K562 (cell line): Measurements from ENCODE around the gene MAD1L1. TPM values are rescaled to one million over a fixed set of nuclear protein-coding genes. Genes with fewer than 3 reads are reported as not detected.

ENCODE experiments used
- ATAC-seq: fragments of 200-7000 bp; cut with Tn5 transposase; 3 replicates; pipeline ENCODE4 v1.9.1; 2020; ENCODE audit warnings: moderate library complexity
- BruUV-seq: library from RNA; stranded (reverse); fragments of 400-500 nt; replicated peaks from 2 replicates; lab custom pipeline; 2021; lab: Mats Ljungman, UMichigan
- CTCF ChIA-PET: fragments of 300-600 bp; formaldehyde crosslinking; extraction: SDS; loops from one replicate; lab custom pipeline; 2021; ENCODE audit warnings: low intra/inter-chr PET ratio; lab: Yijun Ruan, JAX
- POLR2A ChIA-PET: fragments of 300-600, 350-650 bp; sonication (Branson Sonifier 250); formaldehyde crosslinking; extraction: SDS; loops from one replicate; lab custom pipeline; 2021; ENCODE audit warnings: antibody characterized with exemption, inconsistent platforms; lab: Yijun Ruan, JAX
- DNase-seq, 4 experiments: peaks; one replicate each; pipeline versions ENCODE4 v3.0.0 to v3.0.0-alpha.2; 2011 to 2018; ENCODE audit warnings: low spot score in 3 of 4, mixed read lengths in 3 of 4; ENCODE audit errors: extremely low read depth in 1 of 4
- FAIRE-seq: peaks from 2 replicates; lab custom pipeline; 2011; peaks lifted over from hg19 to GRCh38; lab: Jason Lieb, UNC
- H2AFZ ChIP-seq: 2 replicates; pipeline ENCODE4 v1.6.0; 2011; ENCODE audit warnings: low read depth, low read length, control low read depth, inconsistent platforms
- H3K27ac ChIP-seq: fragments of 200-600 bp; 3 replicates; pipeline ENCODE4 v1.8.0; 2011; ENCODE audit warnings: low read depth, mild to moderate bottlenecking, control low read depth, inconsistent platforms, low read length, moderate library complexity, mixed read lengths; ENCODE audit errors: extremely low read depth
- H3K27me3 ChIP-seq, 2 experiments: fragments of 300-600 bp in 1 of 2; 2 replicates in 1 of 2; 3 replicates in 1 of 2; pipeline versions ENCODE4 v1.6.0 to v1.8.0; 2011; ENCODE audit warnings: inconsistent platforms in 2 of 2, low read length in 2 of 2, mild to moderate bottlenecking in 1 of 2, mixed read lengths in 1 of 2, moderate library complexity in 1 of 2; ENCODE audit not compliant: control insufficient read depth in 2 of 2, insufficient read depth in 2 of 2
- H3K36me3 ChIP-seq: fragments of 300-600 bp; 3 replicates; pipeline ENCODE4 v1.8.0; 2011; ENCODE audit warnings: mild to moderate bottlenecking, low read length, inconsistent platforms; ENCODE audit not compliant: control insufficient read depth, insufficient read depth
- H3K4me1 ChIP-seq, 2 experiments: fragments of 200-600 bp in 1 of 2; replicated peaks in 1 of 2; 2 replicates in 1 of 2; 3 replicates in 1 of 2; pipeline versions ENCODE4 v1.5.1 to v1.8.0; 2011; ENCODE audit warnings: inconsistent platforms in 2 of 2, low read length in 2 of 2, mild to moderate bottlenecking in 1 of 2, mixed read lengths in 1 of 2, moderate library complexity in 1 of 2; ENCODE audit not compliant: control insufficient read depth in 2 of 2, insufficient read depth in 2 of 2
- H3K4me2 ChIP-seq: 2 replicates; pipeline ENCODE4 v1.6.1; 2011; ENCODE audit warnings: low read length, control low read depth, inconsistent platforms, mixed read lengths; ENCODE audit not compliant: insufficient read depth
- H3K4me3 ChIP-seq: fragments of 200-600 bp; sonication (generic), shearing (Covaris generic); 2 replicates; pipeline ENCODE4 v1.5.1; 2016; ENCODE audit warnings: control low read depth, inconsistent platforms
- H3K79me2 ChIP-seq: fragments of 200-600 bp; 3 replicates; pipeline ENCODE4 v1.8.0; 2011; ENCODE audit warnings: low read length, inconsistent platforms; ENCODE audit not compliant: control insufficient read depth, insufficient read depth
- H3K9ac ChIP-seq, 2 experiments: 2 replicates each; pipeline versions ENCODE4 v1.6.0 to v1.6.1; 2011; ENCODE audit warnings: low read depth in 2 of 2, low read length in 2 of 2, control low read depth in 1 of 2, inconsistent platforms in 1 of 2, mild to moderate bottlenecking in 1 of 2, mixed read lengths in 1 of 2; ENCODE audit not compliant: insufficient read depth in 1 of 2
- H3K9me1 ChIP-seq: one replicate; pipeline ENCODE4 v1.6.0; 2011; ENCODE audit warnings: inconsistent platforms, mild to moderate bottlenecking, low read length, moderate library complexity; ENCODE audit not compliant: control insufficient read depth, insufficient read depth
- H3K9me3 ChIP-seq: replicated peaks from 2 replicates; pipeline ENCODE4 v1.5.1; 2011; ENCODE audit warnings: low read depth, low read length, inconsistent platforms; ENCODE audit not compliant: control insufficient read depth, insufficient read depth
- H4K20me1 ChIP-seq: replicated peaks from 2 replicates; pipeline ENCODE4 v1.6.1; 2011; ENCODE audit warnings: low read length, inconsistent platforms, mixed read lengths; ENCODE audit not compliant: control insufficient read depth, insufficient read depth
- KDM2B ChIP-seq: fragments of 250-450 bp; sonication (Bioruptor Pico); IDR thresholded peaks from 2 replicates; pipeline ENCODE4 v1.8.0; 2021; ENCODE audit warnings: mild to moderate bottlenecking, moderate library complexity
- NR0B1 ChIP-seq: fragments of 450-650 bp; IDR thresholded peaks from one replicate; pipeline ENCODE4 v1.6.1; 2018; ENCODE audit warnings: mild to moderate bottlenecking, moderate library complexity; ENCODE audit not compliant: partially characterized antibody
- POLR2G ChIP-seq: fragments of 200-400 bp; formaldehyde crosslinking; IDR thresholded peaks from 2 replicates; pipeline ENCODE4 v1.6.1; 2017; ENCODE audit warnings: low read depth, mild to moderate bottlenecking, antibody characterized with exemption, low read length, moderate library complexity
- WGBS: fragments of 100-300 bp; shearing (Covaris generic); methylation state at CpG from one replicate; pipeline ENCODE4 v1.1.6; 2016; ENCODE audit warnings: low coverage, mixed read lengths; ENCODE audit not compliant: insufficient coverage; ENCODE audit errors: missing lambda C conversion rate; 5-methylcytosine and 5-hydroxymethylcytosine counted together
- in situ Hi-C: fragments of 300-500 bp; cut with MboI; formaldehyde crosslinking; loops from 4 replicates; pipeline ENCODE4 v1.15.0; 2018; ENCODE audit warnings: inconsistent platforms, mixed read lengths
- intact Hi-C: fragments of 100-400 bp; cut with micrococcal nuclease; formaldehyde crosslinking; loops from 2 replicates; pipeline ENCODE4 v1.14.2; 2022
- polyA plus RNA-seq, 8 experiments: library from polyadenylated mRNA; depleted of rRNA in 4 of 8; stranded (reverse) in 5 of 8; unstranded in 3 of 8; fragments of >200 nt; fragmentation: Nextera tagmentation in 2 of 8; fragmentation: Illumina TruSeq in 1 of 8; extraction: Ambion mirVana in 2 of 8; extraction: Trizol in 1 of 8; gene quantifications; 2 replicates each; pipeline versions ENCODE4 v1.2.1 to v1.2.3, GENCODE V29; 2011 to 2014; ENCODE audit warnings: inconsistent platforms in 1 of 8, missing spikeins in 1 of 8
- total RNA-seq, 7 experiments: library from RNA; depleted of rRNA in 6 of 7; stranded (reverse); fragments of >200 nt in 6 of 7; fragmentation: Illumina TruSeq in 2 of 7; extraction: Trizol in 2 of 7; gene quantifications; 2 replicates each; pipeline versions ENCODE4 v1.2.1 to v1.2.3, GENCODE V29; 2011 to 2021; ENCODE audit warnings: low replicate concordance in 1 of 7
- TF ChIP-seq, protein P1 (sequence below): fragments of 450-650 bp; formaldehyde crosslinking; IDR thresholded peaks from 2 replicates; pipeline ENCODE4 v1.4.0; 2020; ENCODE audit warnings: mild to moderate bottlenecking, moderate library complexity

The MAD1L1 gene
- total and polyA plus RNA-seq, 9 of the 15 experiments (the other 6 are each of a cell fraction or from before 2014, with no cell fraction given), result 1.7 to 89.7 (median 18.0) TPM

DNA sequence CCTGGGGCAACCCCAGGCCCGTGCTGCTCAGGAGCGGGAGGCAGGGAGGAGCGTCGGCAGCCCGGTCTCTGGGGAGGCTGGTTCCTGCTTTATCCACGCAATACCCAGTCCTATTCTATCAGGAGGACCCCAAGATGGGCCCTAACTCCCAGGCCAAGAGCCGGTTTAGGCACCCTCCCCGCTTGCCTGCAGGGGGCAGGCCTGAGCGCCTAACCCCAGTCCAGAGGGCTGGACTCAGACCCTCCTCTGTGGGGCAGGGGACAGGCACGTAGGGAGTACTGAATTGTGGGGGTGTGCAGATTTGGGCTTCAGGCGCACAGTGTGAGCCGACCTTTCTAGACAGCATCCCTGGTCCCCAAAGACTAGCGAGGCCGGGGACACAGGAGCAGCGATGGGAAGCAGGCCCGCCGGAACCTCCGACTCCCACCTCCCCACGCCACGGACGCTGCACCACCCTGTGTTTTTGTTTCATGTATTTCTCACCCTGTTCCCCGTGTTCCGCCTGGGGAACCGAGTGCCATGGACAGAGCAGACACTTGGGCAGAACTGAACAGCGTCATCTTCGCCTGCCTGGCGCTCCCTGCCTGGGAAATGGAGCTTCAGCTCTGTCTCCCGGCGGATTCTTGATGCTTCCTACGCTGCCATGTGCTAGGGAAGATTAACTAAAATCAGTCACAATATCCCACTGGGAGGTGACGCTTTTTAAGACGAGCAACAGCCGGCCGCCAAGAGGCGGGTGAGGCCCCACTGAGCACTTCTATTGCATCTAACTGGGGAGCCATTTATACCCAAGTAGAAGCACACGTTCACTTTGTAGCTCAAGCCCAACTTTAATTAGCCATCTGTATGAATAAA lies 14.6 kb upstream of the MAD1L1 start (continued):
- TF ChIP-seq, protein P1, sequence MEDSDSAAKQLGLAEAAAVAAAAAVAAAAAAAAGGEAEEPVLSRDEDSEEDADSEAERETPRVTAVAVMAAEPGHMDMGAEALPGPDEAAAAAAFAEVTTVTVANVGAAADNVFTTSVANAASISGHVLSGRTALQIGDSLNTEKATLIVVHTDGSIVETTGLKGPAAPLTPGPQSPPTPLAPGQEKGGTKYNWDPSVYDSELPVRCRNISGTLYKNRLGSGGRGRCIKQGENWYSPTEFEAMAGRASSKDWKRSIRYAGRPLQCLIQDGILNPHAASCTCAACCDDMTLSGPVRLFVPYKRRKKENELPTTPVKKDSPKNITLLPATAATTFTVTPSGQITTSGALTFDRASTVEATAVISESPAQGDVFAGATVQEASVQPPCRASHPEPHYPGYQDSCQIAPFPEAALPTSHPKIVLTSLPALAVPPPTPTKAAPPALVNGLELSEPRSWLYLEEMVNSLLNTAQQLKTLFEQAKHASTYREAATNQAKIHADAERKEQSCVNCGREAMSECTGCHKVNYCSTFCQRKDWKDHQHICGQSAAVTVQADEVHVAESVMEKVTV (CRISPR knock-in tag), result peak; percentile 52
- TF ChIP-seq, all 486 proteins: peak for 13

DNA sequence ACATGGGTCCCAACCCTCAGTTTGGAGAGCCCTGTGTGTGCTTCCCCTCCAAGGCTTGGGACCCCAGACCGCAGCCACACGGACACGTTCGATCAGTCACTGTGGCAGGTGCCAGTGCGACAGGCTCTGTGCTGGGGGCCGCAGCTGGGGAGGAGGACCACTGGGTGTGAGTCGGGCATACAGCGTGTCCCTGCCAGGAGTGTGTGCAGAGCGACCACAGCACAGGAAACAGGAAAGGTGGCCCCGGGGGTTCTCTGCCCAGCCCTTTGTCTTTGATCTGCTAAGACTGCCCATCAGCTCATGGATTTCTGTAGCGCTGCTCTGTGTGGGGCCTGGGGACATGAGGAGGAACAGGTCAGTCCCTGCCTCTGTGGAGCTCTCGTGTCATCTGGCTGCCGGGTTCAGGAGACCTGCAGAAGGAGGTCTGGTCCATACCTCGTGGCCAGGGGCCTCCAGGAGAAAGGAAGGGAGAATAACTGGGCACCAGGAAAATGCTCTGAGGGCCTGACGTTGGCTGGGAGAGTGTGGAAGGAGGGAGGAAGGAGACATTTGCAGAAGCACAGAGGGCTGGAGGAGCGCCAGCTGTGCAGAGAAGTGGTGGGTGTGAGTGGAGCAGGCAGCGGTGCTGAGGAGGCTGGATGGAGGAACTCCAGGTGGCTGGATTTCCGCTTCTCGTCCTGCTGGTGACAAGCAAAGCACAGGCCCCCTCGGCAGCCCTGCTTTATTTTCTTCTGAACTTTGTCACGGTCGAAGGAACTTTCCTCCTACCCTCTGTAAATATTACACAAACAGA lies 13.3 kb upstream of the MAD1L1 start:
- no peak for TF ChIP-seq NR0B1
- no peak for TF ChIP-seq KDM2B
- peak; percentile 40; the same call in 1 of the 2 replicates for TF ChIP-seq POLR2G
- Histone ChIP-seq H2AFZ (no peak overlapping the region), H3K9me1 (no peaks in the 10 kb centered on the region), H3K9me3 (no peaks in the 10 kb centered on the region), H4K20me1 (no peaks in the 10 kb centered on the region), H3K27me3 (no peaks in the 10 kb centered on the region), H3K9ac (peak overlapping the region in 1 of 2 experiments; percentile 1; a peak in 1 of 4 replicates), H3K4me3 (no peak overlapping the region), H3K27ac (no peak overlapping the region), H3K79me2 (peaks cover 24% of the 10 kb centered on the region), H3K4me1 (peaks cover 17 to 59% of the 10 kb centered on the region in 2 experiments; a peak in 3 of 5 replicates), H3K4me2 (no peak overlapping the region), H3K36me3 (peaks cover 19% of the 10 kb centered on the region; the same call in 1 of the 3 replicates)
- CTCF ChIA-PET, result interaction anchor here (0.9 kb wide), 1 partner anchor 102 kb away, joined by 4 read pairs; no protein-coding TSS in a partner anchor
- no TSS peak for BruUV-seq
- intact Hi-C loops (no loop called here), in situ Hi-C loops (loop anchor here (5.0 kb wide), 1 partner anchor 101 kb away; no protein-coding TSS in a partner anchor)
- ATAC-seq (no peak), DNase-seq (no peak), FAIRE-seq (no peak)
- POLR2A ChIA-PET, result interaction anchor here (1.7 kb wide), 1 partner anchor 13 kb away, joined by 5 read pairs; the partner anchor contains the start of gene MAD1L1
- 84% methylated on average over 18 of the region's 22 CpGs for WGBS
